RWPE1 (cell line): ENCODE measurements around the gene TMEM150B.

Source experiments
- CTCF ChIA-PET: fragments of 350-600 bp; sonication (Branson Sonifier 250); formaldehyde crosslinking; extraction: SDS; loops from one replicate; lab custom pipeline; 2021; lab: Yijun Ruan, JAX
- POLR2A ChIA-PET: fragments of 400-600 bp; formaldehyde crosslinking; extraction: SDS; loops from one replicate; lab custom pipeline; 2020; ENCODE audit warnings: antibody characterized with exemption; ENCODE audit not compliant: low non-redundant PET; lab: Yijun Ruan, JAX
- DNase-seq: peaks from one replicate; pipeline ENCODE4 v3.0.0; 2012; ENCODE audit warnings: low spot score
- H3K27ac ChIP-seq: fragments of 450-650 bp; 2 replicates; pipeline ENCODE4 v1.5.1; 2017
- TF ChIP-seq, protein P1 (sequence below): fragments of 450-650 bp; conservative IDR thresholded peaks from 2 replicates; pipeline ENCODE4 v1.5.1; 2017; ENCODE audit warnings: low read depth, mild to moderate bottlenecking

TMEM150B gene

DNA sequence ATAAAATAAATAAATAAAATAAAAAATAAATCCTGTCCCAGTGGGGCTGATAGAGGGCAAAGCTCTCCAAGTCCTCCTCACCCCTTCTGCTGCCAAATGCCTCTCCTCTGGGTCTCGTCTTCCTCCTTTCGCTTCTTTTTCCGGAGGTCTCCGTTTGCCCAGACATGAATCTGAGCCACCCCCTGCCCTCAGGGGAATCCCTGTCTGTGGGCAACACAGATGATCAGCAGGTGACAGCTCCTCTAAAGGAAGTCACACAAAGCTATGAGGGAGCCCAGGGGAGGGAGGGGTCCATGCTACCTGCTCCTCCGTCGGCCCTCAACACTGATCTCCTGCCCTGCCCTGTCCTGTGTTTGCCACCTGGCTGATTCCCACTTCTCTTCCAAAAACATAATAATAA is 479 bp downstream of the TMEM150B start:
- no peak overlapping the region for H3K27ac ChIP-seq
- ChIA-PET POLR2A (no interaction called here), CTCF (interaction anchor here (1.4 kb wide), 1 partner anchor 59 kb away, joined by 4 read pairs; no protein-coding TSS in a partner anchor)
- DNase-seq = no peak
- TF ChIP-seq, protein P1, sequence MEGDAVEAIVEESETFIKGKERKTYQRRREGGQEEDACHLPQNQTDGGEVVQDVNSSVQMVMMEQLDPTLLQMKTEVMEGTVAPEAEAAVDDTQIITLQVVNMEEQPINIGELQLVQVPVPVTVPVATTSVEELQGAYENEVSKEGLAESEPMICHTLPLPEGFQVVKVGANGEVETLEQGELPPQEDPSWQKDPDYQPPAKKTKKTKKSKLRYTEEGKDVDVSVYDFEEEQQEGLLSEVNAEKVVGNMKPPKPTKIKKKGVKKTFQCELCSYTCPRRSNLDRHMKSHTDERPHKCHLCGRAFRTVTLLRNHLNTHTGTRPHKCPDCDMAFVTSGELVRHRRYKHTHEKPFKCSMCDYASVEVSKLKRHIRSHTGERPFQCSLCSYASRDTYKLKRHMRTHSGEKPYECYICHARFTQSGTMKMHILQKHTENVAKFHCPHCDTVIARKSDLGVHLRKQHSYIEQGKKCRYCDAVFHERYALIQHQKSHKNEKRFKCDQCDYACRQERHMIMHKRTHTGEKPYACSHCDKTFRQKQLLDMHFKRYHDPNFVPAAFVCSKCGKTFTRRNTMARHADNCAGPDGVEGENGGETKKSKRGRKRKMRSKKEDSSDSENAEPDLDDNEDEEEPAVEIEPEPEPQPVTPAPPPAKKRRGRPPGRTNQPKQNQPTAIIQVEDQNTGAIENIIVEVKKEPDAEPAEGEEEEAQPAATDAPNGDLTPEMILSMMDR = no peak

DNA sequence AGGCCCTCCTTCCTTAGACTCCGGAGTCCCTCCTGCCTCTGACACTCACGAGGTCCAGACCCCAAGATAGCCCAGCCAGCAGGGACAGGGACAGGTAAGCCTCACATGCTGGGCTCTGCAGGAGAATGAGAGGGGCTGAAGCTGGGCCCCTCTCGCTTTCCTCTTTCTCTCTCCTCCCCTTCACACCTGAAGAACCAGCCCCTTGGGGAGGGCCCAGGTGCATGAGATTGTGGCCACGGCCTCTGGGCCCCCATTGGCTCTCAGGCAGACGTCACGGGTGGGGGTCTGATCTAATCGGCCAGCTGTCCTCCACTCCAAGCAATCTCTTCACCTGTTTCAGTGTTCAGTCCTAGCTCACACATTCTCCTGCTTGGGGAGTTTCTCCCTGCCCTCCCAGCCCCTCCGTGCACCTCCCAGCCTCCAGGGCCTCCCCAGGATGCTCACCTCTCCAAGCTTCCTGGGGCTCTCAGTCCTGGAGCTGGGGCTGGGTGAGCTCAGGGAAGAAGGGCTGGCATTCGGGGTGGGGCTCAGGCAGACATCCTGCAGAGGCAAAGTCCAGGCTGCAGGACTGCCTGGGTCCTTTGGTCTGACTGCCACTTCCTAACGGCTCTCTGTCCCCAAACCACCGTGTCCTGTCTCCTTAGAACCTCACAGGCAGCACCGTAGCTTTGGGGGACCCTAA is 2.8 kb downstream of the TMEM150B start:
- H3K27ac ChIP-seq = no peak overlapping the region
- TF ChIP-seq, protein P1 = no peak
- ChIA-PET CTCF (no interaction called here), POLR2A (no interaction called here)
- DNase-seq = no peak

DNA sequence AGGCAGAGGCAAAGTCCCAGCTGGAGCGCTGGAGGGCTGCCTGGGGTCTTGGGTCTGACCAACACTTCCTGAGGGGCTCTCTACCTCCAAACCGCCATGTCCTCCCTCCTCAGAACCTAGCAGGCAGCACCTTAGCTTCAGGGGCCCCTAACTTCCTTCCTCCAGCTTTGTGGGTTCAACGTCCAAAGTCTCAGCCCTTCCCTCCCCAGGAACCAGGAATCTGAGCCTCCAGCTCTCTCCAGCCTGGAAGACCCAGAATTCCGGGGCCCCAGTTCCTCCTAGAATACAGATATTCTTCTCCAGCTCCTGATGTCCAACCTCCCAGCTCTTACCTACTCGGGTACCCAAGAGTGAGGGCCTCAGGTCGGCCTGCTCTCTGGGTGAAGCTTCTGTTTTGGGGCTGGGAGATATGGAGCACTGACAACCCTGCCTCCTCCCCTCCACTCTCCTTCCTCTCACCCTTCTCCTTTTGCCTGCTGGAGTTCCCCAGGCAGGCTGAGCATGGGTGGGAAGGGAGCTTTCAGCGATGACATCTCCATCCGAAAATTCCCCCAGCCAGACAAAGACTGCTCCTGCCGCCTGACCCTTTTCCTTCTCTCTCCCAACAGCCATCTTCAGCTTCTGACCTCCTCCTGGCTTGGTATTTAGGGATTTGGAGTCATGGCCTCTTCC is 3.5 kb downstream of the TMEM150B start:
- ChIA-PET CTCF (interaction anchor here (0.5 to 0.6 kb wide), 2 partner anchors 20 to 23 kb away, joined by 3 to 5 read pairs; no protein-coding TSS in a partner anchor), POLR2A (interaction anchor here (1.0 kb wide), 1 partner anchor 18 kb away, joined by 3 read pairs; the partner anchor contains the start of gene KMT5C)
- H3K27ac ChIP-seq = no peak overlapping the region
- TF ChIP-seq, protein P1 = no peak
- DNase-seq = no peak

DNA sequence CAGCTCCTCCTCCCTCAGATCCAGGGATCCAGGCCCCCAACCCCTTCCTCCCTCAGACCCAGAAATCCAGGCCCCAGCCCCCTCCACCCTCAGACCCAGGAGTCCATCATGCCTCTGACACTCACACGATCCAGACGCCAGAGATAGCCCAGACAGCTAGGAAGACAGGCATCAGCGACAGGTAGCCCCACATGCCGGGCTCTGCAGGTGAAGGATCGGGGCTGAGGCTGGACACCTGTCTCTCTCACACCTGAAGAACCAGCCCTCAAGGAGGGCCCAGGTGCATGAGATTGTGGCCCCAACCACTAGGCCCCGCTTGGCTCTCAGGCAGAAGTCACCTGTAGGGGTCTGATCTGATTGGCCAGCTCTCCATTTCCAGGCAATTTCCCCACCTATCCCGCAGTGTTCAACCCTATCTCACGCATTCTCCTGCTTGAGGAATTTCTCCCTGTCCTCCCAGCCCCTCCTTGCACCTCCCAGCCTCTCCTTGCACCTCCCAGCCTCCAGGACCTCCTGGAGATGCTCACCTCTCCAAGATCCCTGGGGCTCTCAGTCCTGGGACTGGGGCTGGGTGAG is 4.2 kb downstream of the TMEM150B start:
- DNase-seq = no peak
- H3K27ac ChIP-seq = no peak overlapping the region
- TF ChIP-seq, protein P1 = no peak
- POLR2A ChIA-PET = interaction anchor here (1.0 kb wide), 1 partner anchor 18 kb away, joined by 3 read pairs; the partner anchor contains the start of gene KMT5C
- CTCF ChIA-PET = interaction anchor here (0.5 to 0.6 kb wide), 2 partner anchors 19 to 23 kb away, joined by 3 to 5 read pairs; no protein-coding TSS in a partner anchor

DNA sequence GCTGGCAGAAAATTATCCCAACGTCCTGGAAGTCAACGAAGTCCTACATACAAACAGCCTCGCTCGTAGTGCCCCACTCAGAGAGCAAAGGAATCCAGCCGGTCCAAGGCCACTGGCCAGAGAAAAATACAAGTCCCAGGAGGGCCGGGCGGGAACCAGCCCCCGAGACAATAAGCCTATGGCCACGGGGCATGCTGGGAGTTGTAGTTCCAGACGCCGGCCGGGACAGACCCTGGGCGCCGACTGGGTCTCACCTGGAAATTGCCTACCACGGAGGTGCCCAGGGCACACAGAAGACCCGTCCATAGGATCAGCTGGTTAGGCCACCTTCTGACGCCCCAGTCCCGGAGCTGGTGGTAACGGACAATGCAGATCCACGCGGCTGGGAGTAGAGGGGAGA is 5.4 kb downstream of the TMEM150B start:
- POLR2A ChIA-PET = no interaction called here
- TF ChIP-seq, protein P1 = no peak
- DNase-seq = peak; percentile 43
- CTCF ChIA-PET = interaction anchor here (1.3 kb wide), 1 partner anchor 19 kb away, joined by 4 read pairs; no protein-coding TSS in a partner anchor
- no peak overlapping the region for H3K27ac ChIP-seq

DNA sequence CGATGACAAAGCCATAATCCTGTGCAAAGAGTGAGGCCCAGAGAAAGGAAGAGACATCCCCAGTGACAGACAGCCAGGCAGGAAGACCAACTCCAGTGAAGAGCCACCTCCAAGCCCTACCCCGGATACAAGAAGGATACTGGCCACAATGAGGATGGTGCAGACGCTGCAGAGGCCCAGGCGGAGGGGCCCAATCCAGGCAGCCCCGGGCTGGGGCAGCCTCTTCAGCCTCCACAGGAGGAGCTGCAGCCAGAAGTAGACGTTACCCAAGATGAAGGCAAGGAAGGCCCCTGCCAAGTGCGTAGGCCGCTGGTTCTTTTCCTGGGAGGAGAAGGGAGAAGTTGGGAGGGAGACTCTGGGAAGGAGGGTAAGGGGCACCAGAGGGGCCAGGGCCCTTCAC is 8.5 kb downstream of the TMEM150B start:
- no peak for DNase-seq
- POLR2A ChIA-PET = interaction anchor here (0.5 to 0.6 kb wide), 2 partner anchors 44 to 156 kb away, joined by 3 to 6 read pairs; no protein-coding TSS in a partner anchor
- CTCF ChIA-PET = interaction anchor here (0.9 kb wide), 1 partner anchor 23 kb away, joined by 3 read pairs; the partner anchor contains the start of gene KMT5C
- TF ChIP-seq, protein P1 = no peak
- H3K27ac ChIP-seq = peak overlapping the region; percentile 25
